ENCODE results near the gene PTBP1. TPM values are rescaled to one million over a fixed set of nuclear protein-coding genes. Genes with fewer than 3 reads are reported as not detected.
A peak's percentile ranks its signal among the peaks of the same experiment; 100 is the strongest.

The PTBP1 gene
- total and polyA plus RNA-seq, 8 donors: 236 to 374 (median 340) TPM

GRCh38 chr19:778910-779653 lies 18.2 kb upstream of the PTBP1 start:
- Histone ChIP-seq H3K4me3 (no peak overlapping the region), H3K4me1 (peaks cover 13 to 42% of the 10 kb centered on the region in 2 donors), H3K27ac (peak overlapping the region; percentile 41 to 51), H3K9me3 (no peaks in the 10 kb centered on the region), H3K27me3 (no peaks in the 10 kb centered on the region), H3K36me3 (no peaks in the 10 kb centered on the region)
- TF ChIP-seq CTCF (IDR thresholded peaks at IDR 0.05): no peak
- intact Hi-C loops (cut with DNase I): loop anchor here in 1 of 2 donors (10.0 kb wide), 1 partner anchor 206 kb away; the partner anchor contains the start of gene WDR18
- ATAC-seq (peak; percentile 34), DNase-seq (no peak)

GRCh38 chr19:780935-781334 lies 16.3 kb upstream of the PTBP1 start:
- intact Hi-C loops (cut with DNase I): no loop called here
- no peak for ATAC-seq
- Histone ChIP-seq H3K27ac (peak overlapping the region in 1 of 2 donors; percentile 41), H3K27me3 (no peaks in the 10 kb centered on the region), H3K36me3 (no peaks in the 10 kb centered on the region), H3K4me1 (peaks cover 13 to 44% of the 10 kb centered on the region in 2 donors), H3K9me3 (no peaks in the 10 kb centered on the region), H3K4me3 (no peak overlapping the region)
- TF ChIP-seq CTCF (IDR thresholded peaks at IDR 0.05): no peak
- no peak for DNase-seq

GRCh38 chr19:781800-782184 lies 15.5 kb upstream of the PTBP1 start:
- H3K4me3 ChIP-seq: peak overlapping the region; percentile 9 to 27
- H3K9me3 ChIP-seq: no peaks in the 10 kb centered on the region
- ATAC-seq: no peak

DNA sequence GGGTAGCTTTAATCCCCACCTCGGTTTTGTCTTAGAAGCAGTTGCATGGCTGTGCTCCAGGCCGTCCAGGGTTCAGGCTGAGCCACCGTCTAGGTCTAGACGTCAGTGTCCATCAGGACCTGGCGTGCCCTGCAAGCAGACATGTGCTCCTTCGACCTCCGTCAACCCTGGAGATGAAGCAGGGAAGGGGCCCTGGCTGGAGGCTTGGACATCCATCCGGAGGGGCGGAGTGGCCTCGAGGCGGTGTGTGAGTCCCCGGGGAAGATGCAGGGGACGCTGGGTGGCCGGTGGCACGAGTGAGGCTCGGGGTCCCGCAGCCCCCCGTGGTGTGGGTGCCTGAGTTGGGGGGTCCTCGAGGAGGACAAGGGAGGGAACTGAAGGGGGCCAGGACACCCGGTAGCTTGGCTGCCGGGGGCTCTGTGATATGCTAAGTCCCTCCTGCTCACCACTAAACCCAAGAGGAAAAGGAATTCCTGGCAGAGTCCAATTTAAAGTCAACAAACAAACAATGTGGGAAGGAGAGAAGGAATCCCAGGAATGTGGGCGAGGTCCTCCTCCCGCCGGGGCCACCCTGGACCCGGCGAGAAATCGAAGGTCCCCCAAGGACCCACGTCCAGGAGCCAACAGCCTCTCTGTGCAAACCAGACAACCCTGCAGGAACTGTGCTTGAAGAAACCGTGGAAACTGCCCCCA lies 14.9 kb upstream of the PTBP1 start:
- no peak for DNase-seq
- Histone ChIP-seq H3K27ac (peak overlapping the region; percentile 80 to 83), H3K4me3 (peak overlapping the region; percentile 12 to 27), H3K9me3 (no peaks in the 10 kb centered on the region), H3K4me1 (peaks cover 13 to 44% of the 10 kb centered on the region in 2 donors), H3K36me3 (no peaks in the 10 kb centered on the region), H3K27me3 (no peaks in the 10 kb centered on the region)
- peak; percentile 70 for ATAC-seq
- intact Hi-C loops (cut with DNase I): no loop called here
- no peak for TF ChIP-seq CTCF (IDR thresholded peaks at IDR 0.05)

More at GRCh38 chr19:781800-782184, 15.5 kb upstream of the PTBP1 start:
- TF ChIP-seq CTCF (IDR thresholded peaks at IDR 0.05): no peak
- DNase-seq: no peak
- H3K36me3 ChIP-seq: no peaks in the 10 kb centered on the region
- H3K4me1 ChIP-seq: peaks cover 13 to 44% of the 10 kb centered on the region in 2 donors
- H3K27me3 ChIP-seq: no peaks in the 10 kb centered on the region
- intact Hi-C loops (cut with DNase I): no loop called here
- H3K27ac ChIP-seq: peak overlapping the region; percentile 80 to 83

Data from left lung (tissue), 10 donors.